ENCODE results near the gene LRRC3C.

GRCh38 chr17:39927101-39927928 lies at the start of gene LRRC3C, which contains the start of gene ORMDL3:
- TF ChIP-seq EP300 (IDR thresholded peaks at IDR 0.05; ENCODE audit: borderline replicate concordance) = 0 out of 2 replicates have a peak, but pooled peaks have one; percentile 16
- peak; percentile 79 for TF ChIP-seq TCF12 (IDR thresholded peaks at IDR 0.05; ENCODE audit: low read depth)
- TF ChIP-seq REST (IDR thresholded peaks at IDR 0.05; ENCODE audit: low read depth) = no peak
- peak; percentile 57 for TF ChIP-seq MAX (IDR thresholded peaks at IDR 0.05)
- TF ChIP-seq CREB1 (IDR thresholded peaks at IDR 0.05; ENCODE audit: low read depth) = peak; percentile 100
- no peak for TF ChIP-seq EGR1 (IDR thresholded peaks at IDR 0.05)
- no peak for TF ChIP-seq FOXM1 (IDR thresholded peaks at IDR 0.05; ENCODE audit: borderline replicate concordance, low read depth)
- peak; percentile 61; the same call in 1 of the 2 replicates for TF ChIP-seq TAF1 (IDR thresholded peaks at IDR 0.05; ENCODE audit: low read depth)
- no peak for TF ChIP-seq CEBPB (IDR thresholded peaks at IDR 0.05)
- no peak for TF ChIP-seq RAD21 (IDR thresholded peaks at IDR 0.05; ENCODE audit: low read depth)
- TF ChIP-seq YY1 (IDR thresholded peaks at IDR 0.05; ENCODE audit: low read depth) = peak; percentile 75
